NCI-H2196 (cell line): ENCODE results near the gene GLI3.

Experiments used
- DNase-seq: peaks from one replicate; lab custom pipeline; 2025; ENCODE audit not compliant: unreplicated experiment; lab: John Stamatoyannopoulos, UW

GLI3 gene

DNA sequence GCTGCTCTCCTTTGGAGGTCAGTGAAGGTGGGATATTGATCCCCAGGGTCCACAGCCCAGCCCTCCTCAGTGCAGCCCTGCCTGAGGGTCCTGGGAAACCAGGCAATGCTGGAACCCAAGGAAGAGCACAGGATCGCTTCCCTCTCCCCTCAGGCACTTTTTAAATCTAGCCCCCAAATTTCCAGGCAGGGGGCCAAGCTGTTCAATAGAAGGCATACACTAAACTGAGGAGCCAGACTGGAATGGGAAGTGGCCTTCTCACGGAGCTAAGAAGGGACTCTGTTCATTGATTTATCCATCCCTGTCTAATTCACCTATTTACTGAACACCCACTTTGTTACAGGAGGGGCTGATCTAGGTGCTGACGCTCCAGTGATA is 60.3 kb downstream of the GLI3 start:
- no peak for DNase-seq

DNA sequence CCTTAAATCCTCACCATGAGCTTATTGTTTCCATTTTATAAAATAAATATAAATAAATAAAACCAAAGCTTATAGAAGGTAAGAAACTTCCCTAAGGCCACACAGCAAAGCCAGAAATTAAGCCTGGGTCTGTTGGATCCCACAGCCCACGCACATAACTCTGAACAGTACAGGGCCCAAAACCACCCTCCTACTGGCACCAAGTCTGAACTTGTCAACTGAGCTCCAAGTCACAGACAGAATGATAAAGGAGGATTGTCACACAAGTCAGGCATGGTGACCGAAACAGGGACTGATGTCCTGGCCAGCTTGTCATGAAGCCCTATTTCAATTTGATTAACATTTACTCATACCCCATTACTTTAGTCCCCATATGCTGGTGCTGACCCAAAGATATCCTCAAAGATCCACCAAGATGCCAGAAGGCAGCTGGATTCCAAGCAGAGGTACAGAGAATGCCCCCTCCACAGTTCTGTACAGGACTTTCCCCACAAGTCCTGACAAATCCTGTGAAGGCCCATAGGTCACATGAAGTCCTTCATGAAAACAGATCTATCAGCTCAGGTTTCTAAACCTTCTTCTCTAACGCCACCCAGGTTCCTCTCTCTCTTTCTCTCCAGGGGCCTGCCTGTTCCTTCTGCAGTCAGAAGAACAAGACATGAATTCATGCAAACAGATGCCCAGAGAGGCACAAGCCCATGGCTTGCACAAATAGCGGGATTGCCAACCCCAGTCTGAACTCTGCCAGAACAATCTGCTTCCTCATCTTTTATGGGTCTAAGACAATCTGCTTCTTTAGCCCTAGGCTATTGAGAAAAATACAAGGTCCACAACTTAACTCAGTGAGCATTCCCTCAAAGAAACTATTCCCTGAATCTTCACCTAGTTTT is 60.9 kb downstream of the GLI3 start:
- DNase-seq = no peak

DNA sequence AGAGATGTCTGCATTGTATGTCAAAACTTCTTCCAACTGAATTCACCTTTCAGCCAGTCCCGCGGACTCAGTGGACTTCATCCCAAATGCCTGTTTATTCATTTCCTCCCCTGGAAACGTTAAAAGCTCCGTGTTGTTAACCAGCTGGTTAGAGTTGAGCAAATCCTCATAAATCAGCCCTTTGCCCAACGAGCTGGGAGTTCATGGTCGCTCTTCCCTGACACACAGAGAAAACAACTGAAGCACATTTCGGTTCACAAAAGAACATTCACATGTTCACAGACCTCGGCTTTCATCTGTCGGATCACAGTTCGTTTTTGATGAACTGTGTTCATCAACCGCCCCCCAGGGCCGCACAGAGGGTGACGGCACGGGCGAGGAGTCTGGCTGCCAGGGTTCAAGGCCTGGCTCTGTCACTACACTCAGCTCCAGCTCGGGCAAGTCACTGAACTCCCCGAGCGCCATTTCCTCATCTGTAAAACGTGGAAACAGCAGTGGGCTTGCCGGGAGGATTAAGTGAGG is 62.6 kb downstream of the GLI3 start:
- no peak for DNase-seq

GRCh38 chr7:42170724-42171123 is 66.3 kb downstream of the GLI3 start:
- DNase-seq = no peak

- no peak for DNase-seq
These were observed 68.5 kb downstream of the GLI3 start for GRCh38 chr7:42168512-42168911.

DNA sequence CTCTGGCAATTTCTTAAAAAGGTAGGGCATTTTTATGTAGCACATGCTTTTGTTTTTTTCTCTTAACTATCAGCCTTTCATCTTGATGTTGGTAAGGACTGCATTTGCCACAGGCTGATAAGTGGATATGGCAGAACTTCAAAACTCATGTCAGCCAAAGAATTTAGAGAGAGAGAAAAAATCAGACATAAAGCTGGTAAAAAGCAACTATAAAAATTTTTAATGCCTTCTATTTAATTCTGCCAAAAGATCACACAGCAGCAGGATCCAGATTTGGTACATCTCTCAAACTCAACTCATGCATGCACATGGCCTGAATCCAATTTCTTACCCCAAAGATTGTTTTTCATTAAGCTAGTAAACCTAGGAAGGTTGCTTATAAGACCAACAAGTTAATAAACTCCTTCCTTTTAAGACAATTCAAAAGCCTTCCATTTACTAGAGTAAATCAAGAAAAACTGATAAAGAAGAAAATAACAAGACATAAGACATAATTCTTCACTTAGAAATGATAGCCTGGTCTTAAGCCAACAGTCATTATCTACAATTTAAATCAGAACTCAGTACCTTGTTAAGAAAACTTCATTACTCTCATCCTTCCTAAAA is 69.3 kb downstream of the GLI3 start:
- DNase-seq = no peak

DNA sequence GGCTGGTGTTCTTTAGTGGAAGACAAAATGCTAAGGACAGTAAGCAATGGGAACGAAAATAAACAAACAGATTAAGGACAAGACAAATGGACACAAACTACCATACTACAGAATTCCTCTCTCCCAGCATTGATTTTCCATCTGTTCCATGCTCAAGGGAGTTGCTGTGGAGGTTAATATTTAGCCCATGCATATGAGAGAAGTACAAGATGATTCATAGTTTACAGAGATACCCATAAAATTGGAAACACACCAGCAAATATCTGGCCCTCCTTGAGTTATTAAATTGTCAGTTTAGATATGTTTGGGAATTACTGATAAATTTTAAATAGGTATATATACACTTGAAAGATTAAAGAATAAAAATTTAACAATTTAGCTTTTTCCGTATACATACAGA is 69.8 kb downstream of the GLI3 start:
- DNase-seq = no peak

- no peak for DNase-seq
These were observed 72.1 kb downstream of the GLI3 start for GRCh38 chr7:42164881-42165428.

DNA sequence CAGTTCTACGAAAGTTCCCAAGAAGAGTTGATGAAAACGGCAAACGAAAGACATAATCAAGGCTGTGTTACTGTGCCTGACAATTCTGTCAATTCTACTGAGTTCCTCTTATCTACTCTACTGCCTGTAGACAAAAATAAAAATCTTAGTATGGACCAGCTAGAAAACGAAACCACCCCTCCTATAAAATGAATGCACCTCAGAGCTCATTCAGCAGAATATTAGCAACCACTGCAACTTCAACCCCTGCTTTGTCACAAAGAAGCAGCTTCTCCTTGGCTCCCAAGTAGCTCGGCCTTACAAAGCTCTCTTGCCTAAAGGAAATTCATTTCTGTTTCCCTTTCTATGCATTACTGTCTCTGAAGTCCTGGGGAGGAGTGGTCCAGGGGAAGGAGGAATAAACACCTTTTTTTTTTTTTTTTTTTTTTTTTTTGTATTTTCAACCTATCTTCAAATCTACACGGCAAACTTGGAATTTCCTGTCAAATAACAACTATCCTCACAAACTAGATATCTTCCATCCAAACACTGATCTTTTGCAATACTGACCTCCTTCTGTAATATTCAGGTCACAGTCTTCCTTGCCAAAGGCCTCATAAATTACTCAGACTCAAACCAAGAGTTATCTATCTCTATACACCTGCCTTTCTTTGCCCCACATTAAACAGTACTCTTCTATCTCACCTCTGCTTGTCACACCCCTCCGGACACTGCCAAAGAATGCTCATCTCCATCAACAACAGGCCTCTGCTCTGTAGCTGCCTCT is 74.3 kb downstream of the GLI3 start:
- no peak for DNase-seq

DNA sequence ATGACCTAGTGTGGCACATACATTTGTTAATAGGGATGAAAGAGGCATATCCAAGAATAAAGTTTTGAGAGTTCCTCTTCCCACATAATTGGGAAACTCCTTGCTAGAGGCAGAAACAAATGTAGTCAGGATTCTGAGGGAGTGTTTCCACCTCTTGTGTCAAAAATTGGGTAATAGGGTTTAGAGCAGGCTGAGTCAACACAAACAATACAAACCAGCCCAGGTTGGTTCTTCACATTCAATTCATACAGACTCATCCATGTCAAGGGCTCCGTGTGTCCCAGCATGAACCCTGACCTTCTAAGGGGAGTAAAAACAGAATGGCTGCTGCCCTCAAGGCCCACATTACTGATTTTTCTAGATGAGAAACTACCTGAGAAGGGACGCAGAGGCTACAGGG is 75.3 kb downstream of the GLI3 start:
- no peak for DNase-seq

GRCh38 chr7:42161110-42161509 is 75.9 kb downstream of the GLI3 start:
- no peak for DNase-seq

DNA sequence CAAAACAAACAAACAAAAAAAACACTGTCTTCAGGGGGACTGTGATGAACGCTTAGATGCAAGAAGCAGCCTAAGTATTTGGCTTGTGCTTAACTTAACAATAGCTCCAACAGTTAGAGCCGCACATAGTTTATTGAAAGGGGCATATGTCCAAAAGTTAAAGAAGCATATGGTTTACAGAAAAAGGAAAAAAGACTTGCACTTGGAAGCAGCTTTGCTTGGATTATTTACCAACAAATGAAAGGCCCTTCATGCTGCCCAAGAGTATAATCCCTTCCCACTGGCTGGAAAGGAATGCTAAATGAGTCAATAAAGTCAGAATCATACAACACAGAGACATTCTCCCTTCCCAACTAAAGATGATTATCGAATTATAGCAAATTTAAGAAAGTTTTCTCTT is 77.9 kb downstream of the GLI3 start:
- DNase-seq = no peak

DNA sequence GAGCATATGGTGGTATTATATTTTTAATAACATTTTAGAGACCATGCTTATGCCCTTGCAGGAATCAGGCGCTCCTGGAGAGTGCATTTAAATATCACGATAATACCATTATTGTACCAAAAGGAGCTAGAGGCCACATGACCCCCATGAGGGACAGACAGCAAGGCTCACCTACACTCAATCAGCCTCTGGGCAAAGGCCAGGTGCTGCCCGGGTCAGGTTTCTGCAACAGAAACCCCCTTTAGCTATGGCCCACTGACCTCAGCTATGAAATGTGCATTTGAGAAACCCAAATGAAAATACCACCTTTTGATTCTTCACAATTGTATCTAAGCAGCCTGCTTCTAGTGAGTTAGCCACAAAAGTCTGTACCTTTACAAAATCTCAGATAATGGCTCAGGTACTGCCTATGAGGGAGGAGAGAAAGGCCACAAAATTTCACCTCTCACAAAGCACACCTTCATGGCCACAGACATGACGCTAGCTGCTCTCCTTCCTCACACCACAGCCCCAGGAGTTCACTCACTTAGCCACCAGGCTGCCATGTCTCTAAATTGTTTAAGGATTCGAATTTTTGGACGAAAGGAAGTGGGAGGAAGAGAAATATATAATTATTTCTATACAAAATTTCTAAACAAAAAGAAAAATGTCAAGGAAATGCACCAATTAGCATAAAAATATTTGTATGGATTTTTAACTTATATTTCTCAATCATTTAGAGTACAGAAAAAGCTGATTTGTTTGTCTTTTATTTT is 79.9 kb downstream of the GLI3 start:
- DNase-seq = no peak

GRCh38 chr7:42156291-42156865 is 80.6 kb downstream of the GLI3 start:
- DNase-seq = no peak

DNA sequence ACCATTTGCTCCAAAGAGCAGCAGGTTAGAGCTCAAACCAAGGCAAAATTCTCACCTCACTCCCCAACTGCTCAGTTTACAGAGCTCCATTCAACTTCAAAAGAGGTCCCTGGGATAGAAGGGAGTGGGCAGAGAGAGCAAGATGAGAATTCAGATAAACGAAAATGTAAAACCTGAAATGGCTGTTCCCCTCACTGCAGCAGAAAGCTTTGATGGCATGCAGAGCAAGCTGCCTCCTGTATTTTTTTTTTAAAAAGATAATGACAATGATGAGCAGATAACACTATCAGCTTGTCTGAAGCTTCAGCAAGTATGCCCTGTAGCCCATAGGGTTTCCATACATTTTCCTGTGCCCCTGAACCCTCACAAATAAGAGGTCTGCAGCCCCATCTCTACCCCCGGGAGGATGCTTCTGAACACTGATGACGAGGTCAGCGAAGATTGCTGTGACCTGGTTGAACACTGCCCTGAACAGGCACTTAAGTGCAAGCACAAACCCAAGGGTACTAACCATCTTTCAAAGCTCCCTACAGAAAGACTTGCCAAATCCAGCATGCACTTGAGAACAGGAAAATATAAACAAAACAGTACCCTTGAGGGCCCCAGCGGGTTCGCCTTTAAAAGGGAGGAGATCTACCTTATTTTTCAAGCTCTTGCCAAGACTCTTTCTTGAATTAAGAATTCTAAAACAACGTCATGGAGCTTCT is 81.3 kb downstream of the GLI3 start:
- no peak for DNase-seq

DNA sequence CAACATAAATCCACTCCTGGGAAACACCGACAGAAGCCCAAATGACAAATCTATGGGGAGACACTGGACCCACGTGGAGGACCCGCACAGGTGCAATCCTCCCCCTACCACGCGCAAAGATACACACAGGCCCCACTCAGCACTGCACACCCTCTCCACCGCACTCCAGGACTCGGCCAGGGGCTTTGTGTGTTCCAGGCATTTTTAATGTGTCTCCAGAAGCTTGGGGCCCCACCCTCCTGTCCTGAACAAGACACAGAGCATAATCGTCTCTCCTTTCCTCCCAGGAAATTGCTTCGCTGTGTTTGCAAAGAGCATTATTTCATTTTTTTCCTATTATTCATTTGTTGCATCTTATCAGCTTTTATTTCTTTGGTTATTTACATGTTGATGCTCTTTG is 82.8 kb downstream of the GLI3 start:
- DNase-seq = no peak

DNA sequence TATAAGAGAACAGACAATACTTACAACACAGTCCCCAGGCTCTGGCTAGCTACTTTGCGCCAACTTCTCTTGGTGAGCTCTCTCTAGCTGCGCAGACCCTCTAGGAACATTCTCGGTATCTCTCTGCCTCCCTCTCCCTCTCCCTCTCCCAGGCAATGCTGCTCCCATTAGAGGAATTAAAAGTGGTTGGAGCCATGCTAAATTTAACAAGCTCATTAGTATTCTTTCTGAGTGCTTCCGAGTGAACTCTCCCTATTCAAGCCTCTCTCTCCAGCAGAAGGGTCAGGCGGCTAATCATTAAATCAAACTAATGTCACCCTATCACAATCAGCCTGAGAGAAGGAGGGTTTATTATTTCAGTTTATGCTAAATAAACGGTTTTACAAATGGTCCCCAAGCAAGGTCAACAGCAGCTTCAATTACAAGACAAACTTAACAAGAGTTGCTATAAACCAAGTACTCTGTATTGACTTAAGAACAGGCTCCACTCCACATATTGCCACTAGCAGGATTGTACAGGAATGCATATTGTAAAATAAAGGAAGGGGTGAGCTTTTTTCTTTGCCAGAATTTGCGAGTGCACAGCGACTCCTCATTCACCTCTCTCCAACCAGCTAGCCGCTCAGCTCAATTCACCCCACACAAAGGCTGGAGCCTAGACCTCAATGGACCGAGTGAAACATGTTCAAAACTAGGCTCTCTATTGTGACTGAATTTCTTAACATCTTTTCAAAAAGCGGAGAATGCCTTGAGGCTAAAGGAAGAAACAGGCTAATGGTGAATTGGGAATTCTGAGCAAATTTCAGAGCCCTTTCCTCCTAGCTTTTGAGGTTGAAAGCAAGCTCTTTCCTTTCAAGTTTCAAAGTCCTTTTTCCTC is 84.4 kb downstream of the GLI3 start:
- DNase-seq = no peak

DNA sequence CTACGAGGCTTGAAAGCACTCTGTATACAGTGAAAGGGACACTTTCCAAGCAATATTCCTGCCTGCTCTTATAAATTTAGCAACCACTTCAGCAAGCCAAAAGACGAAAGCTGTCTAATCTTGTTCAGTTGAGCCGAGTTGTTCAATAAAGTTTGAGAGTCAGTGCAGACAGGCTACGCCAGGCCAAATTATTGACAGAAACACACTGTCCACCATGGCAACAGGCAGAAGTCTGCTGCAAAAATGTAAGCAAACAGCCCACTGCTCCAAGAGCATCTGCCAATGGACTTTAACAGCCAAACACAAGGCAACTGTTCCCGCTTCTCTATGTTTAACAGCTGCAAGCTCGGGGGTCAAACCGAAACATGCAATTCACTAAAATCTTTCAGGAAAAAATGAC is 85.7 kb downstream of the GLI3 start:
- no peak for DNase-seq

GRCh38 chr7:42145539-42145938 is 91.5 kb downstream of the GLI3 start:
- DNase-seq = no peak
